ENCODE results near the gene VPS26B. TPM values are rescaled to one million over a fixed set of nuclear protein-coding genes. Genes with fewer than 3 reads are reported as not detected.

VPS26B gene
- total RNA-seq, 1 experiment from 2014 or later, result 56.2 TPM

- in situ Hi-C loops (cut with HindIII; ENCODE audit: low sequenced_read_pairs), result no loop called here
- no peak for DNase-seq (ENCODE audit: low spot score)
These were observed 4.8 kb downstream of the VPS26B start for GRCh38 chr11:134229126-134229790.

GRCh38 chr11:134230339-134230738, 5.9 kb downstream of the VPS26B start:
- DNase-seq (ENCODE audit: low spot score), result no peak
- in situ Hi-C loops (cut with HindIII; ENCODE audit: low sequenced_read_pairs), result no loop called here

- in situ Hi-C loops (cut with HindIII; ENCODE audit: low sequenced_read_pairs), result no loop called here
- no peak for DNase-seq (ENCODE audit: low spot score)
These were observed 7.6 kb downstream of the VPS26B start for GRCh38 chr11:134231958-134232659.

GRCh38 chr11:134233729-134234179, 9.3 kb downstream of the VPS26B start:
- no peak for DNase-seq (ENCODE audit: low spot score)
- in situ Hi-C loops (cut with HindIII; ENCODE audit: low sequenced_read_pairs), result no loop called here

- in situ Hi-C loops (cut with HindIII; ENCODE audit: low sequenced_read_pairs), result no loop called here
- DNase-seq (ENCODE audit: low spot score), result no peak
These were observed 10.9 kb downstream of the VPS26B start for GRCh38 chr11:134235399-134235798.

- no peak for DNase-seq (ENCODE audit: low spot score)
- in situ Hi-C loops (cut with HindIII; ENCODE audit: low sequenced_read_pairs), result no loop called here
These were observed 12.5 kb downstream of the VPS26B start for GRCh38 chr11:134236834-134237556.

GRCh38 chr11:134237557-134237922, 13.1 kb downstream of the VPS26B start:
- DNase-seq (ENCODE audit: low spot score), result no peak
- in situ Hi-C loops (cut with HindIII; ENCODE audit: low sequenced_read_pairs), result no loop called here

GRCh38 chr11:134238956-134239355, 14.5 kb downstream of the VPS26B start:
- DNase-seq (ENCODE audit: low spot score), result no peak
- in situ Hi-C loops (cut with HindIII; ENCODE audit: low sequenced_read_pairs), result no loop called here

- no peak for DNase-seq (ENCODE audit: low spot score)
These were observed 16.1 kb downstream of the VPS26B start for GRCh38 chr11:134240592-134240991.

GRCh38 chr11:134242376-134242775, 17.9 kb downstream of the VPS26B start:
- no peak for DNase-seq (ENCODE audit: low spot score)
- in situ Hi-C loops (cut with HindIII; ENCODE audit: low sequenced_read_pairs), result no loop called here

More at GRCh38 chr11:134240592-134240991, 16.1 kb downstream of the VPS26B start:
- in situ Hi-C loops (cut with HindIII; ENCODE audit: low sequenced_read_pairs), result no loop called here

- DNase-seq (ENCODE audit: low spot score), result no peak
- in situ Hi-C loops (cut with HindIII; ENCODE audit: low sequenced_read_pairs), result no loop called here
These were observed 19.4 kb downstream of the VPS26B start for GRCh38 chr11:134243913-134244312.

- DNase-seq (ENCODE audit: low spot score), result no peak
- in situ Hi-C loops (cut with HindIII; ENCODE audit: low sequenced_read_pairs), result no loop called here
These were observed 20.1 kb downstream of the VPS26B start for GRCh38 chr11:134244593-134244992.

GRCh38 chr11:134245434-134245833, 21.0 kb downstream of the VPS26B start:
- DNase-seq (ENCODE audit: low spot score), result no peak
- in situ Hi-C loops (cut with HindIII; ENCODE audit: low sequenced_read_pairs), result no loop called here

- in situ Hi-C loops (cut with HindIII; ENCODE audit: low sequenced_read_pairs), result no loop called here
- DNase-seq (ENCODE audit: low spot score), result no peak
These were observed 21.6 kb downstream of the VPS26B start for GRCh38 chr11:134246100-134246499.

GRCh38 chr11:134246678-134247077, 22.2 kb downstream of the VPS26B start:
- no peak for DNase-seq (ENCODE audit: low spot score)
- in situ Hi-C loops (cut with HindIII; ENCODE audit: low sequenced_read_pairs), result no loop called here

GRCh38 chr11:134248910-134249480, 24.5 kb downstream of the VPS26B start:
- in situ Hi-C loops (cut with HindIII; ENCODE audit: low sequenced_read_pairs), result no loop called here
- DNase-seq (ENCODE audit: low spot score), result no peak

GRCh38 chr11:134250246-134250645, 25.8 kb downstream of the VPS26B start:
- in situ Hi-C loops (cut with HindIII; ENCODE audit: low sequenced_read_pairs), result no loop called here
- no peak for DNase-seq (ENCODE audit: low spot score)

- in situ Hi-C loops (cut with HindIII; ENCODE audit: low sequenced_read_pairs), result no loop called here
- DNase-seq (ENCODE audit: low spot score), result no peak
These were observed 26.2 kb downstream of the VPS26B start for GRCh38 chr11:134250675-134251074.

- no peak for DNase-seq (ENCODE audit: low spot score)
- in situ Hi-C loops (cut with HindIII; ENCODE audit: low sequenced_read_pairs), result no loop called here
These were observed 28.1 kb downstream of the VPS26B start for GRCh38 chr11:134252346-134253187.
